Right lobe of liver (tissue), 6 donors: ENCODE measurements around the gene SPTBN1. TPM values are rescaled to one million over a fixed set of nuclear protein-coding genes. Genes with fewer than 3 reads are reported as not detected.

Experiments used
- ATAC-seq, 4 donors: fragments of 200-7000 bp; cut with Tn5 transposase; one replicate each; pipeline ENCODE4 v1.9.1; 2020; ENCODE audit warnings: mild to moderate bottlenecking in 4 of 4, moderate library complexity in 4 of 4
- DNase-seq, 3 donors: peaks; one replicate each; pipeline ENCODE4 v3.0.0-alpha.2; 2020
- H3K27ac ChIP-seq, 3 donors: fragments of 200-600 bp; one replicate each; pipeline ENCODE4 v1.8.0; 2022
- H3K27me3 ChIP-seq, 2 donors: fragments of 200-600 bp; one replicate each; pipeline ENCODE4 v1.8.0; 2022
- H3K36me3 ChIP-seq, 4 donors: fragments of 200-600 bp; sonication (generic) in 1 of 4; one replicate each; pipeline versions ENCODE4 v1.5.1 to v1.8.0; 2017 to 2022; ENCODE audit warnings: control low read depth in 1 of 4
- H3K4me1 ChIP-seq, 4 donors: fragments of 200-600 bp; sonication (generic) in 1 of 4; one replicate each; pipeline versions ENCODE4 v1.5.1 to v1.8.0; 2017 to 2022; ENCODE audit warnings: control low read depth in 1 of 4
- H3K4me3 ChIP-seq, 3 donors: fragments of 200-600 bp; one replicate each; pipeline ENCODE4 v1.8.0; 2022
- H3K9me3 ChIP-seq, 4 donors: fragments of 200-600 bp; sonication (generic) in 1 of 4; one replicate each; pipeline versions ENCODE4 v1.5.1 to v1.8.0; 2017 to 2022; ENCODE audit warnings: control low read depth in 1 of 4
- CTCF ChIP-seq, 4 donors: fragments of 200-600 bp in 3 of 4; fragments of 450-650 bp in 1 of 4; IDR thresholded peaks; one replicate each; pipeline versions ENCODE4 v1.5.1 to v1.8.0; 2016 to 2022; ENCODE audit warnings: antibody characterized with exemption in 4 of 4, mild to moderate bottlenecking in 2 of 4
- POLR2A ChIP-seq: fragments of 450-650 bp; IDR thresholded peaks from one replicate; pipeline ENCODE4 v1.6.1; 2017; ENCODE audit warnings: antibody characterized with exemption, mild to moderate bottlenecking
- WGBS: methylation state at CpG from one replicate; pipeline ENCODE4 v1.1.6; 2018; ENCODE audit warnings: low coverage, low lambda C conversion rate; ENCODE audit not compliant: insufficient coverage; ENCODE audit errors: missing lambda C conversion rate; 5-methylcytosine and 5-hydroxymethylcytosine counted together
- intact Hi-C, 2 donors: fragments of 100-400 bp; cut with DNase I; formaldehyde crosslinking; loops; one replicate each; pipeline versions ENCODE4 v1.11.2 to v1.14.1; 2022
- total RNA-seq, 6 experiments: library from RNA; depleted of rRNA in 2 of 6; stranded (reverse); fragments of >200 nt in 2 of 6; fragmentation: NEBNext Ultra II Directional in 3 of 6; extraction: Animal tissue kit (Norgen Biotek cat#: 25700) in 3 of 6; gene quantifications; one replicate each; pipeline versions ENCODE4 v1.1.0 to v1.2.4, GENCODE V29; 2016 to 2023
- donor health status: DM: no; HTN: yes; CAD: no.
- donor health status: DM: no; HTN: no; CAD: no.
- donor health status: DM: no; HTN: no; CAD: no.
- donor health status: DM: no; HTN: yes; CAD: no.
- donor health status: DM: no; HTN: yes; CAD: no.

The SPTBN1 gene
- total RNA-seq, 6 experiments from 2014 or later, result 107 to 315 (median 227) TPM

- Histone ChIP-seq H3K27ac (peak overlapping the region in 1 of 3 donors; percentile 72), H3K9me3 (no peaks in the 10 kb centered on the region), H3K27me3 (no peaks in the 10 kb centered on the region), H3K4me1 (peaks cover 0 to 77% (median 35%) of the 10 kb centered on the region in 4 donors), H3K4me3 (no peak overlapping the region), H3K36me3 (no peaks in the 10 kb centered on the region)
- DNase-seq (no peak), ATAC-seq (no peak)
- intact Hi-C loops, result no loop called here
- TF ChIP-seq POLR2A, result no peak
- no peak for TF ChIP-seq CTCF (IDR thresholded peaks at IDR 0.05)
- WGBS, result 83% methylated on average over 2 of the region's 13 CpGs
Measured at GRCh38 chr2:54595161-54595803, 139.2 kb downstream of the SPTBN1 start.

GRCh38 chr2:54595999-54596902, 140.1 kb downstream of the SPTBN1 start:
- peak overlapping the region in 2 of 3 donors; percentile 20 to 72 for H3K27ac ChIP-seq
- ATAC-seq (peak; percentile 6 to 42 (median 11)), DNase-seq (no peak)
- H3K4me3 ChIP-seq, result no peak overlapping the region
- TF ChIP-seq POLR2A (no peak), CTCF (IDR thresholded peaks at IDR 0.05) (no peak)
- H3K4me1 ChIP-seq, result peaks cover 0 to 77% (median 35%) of the 10 kb centered on the region in 4 donors
- intact Hi-C loops, result no loop called here
- no peaks in the 10 kb centered on the region for H3K36me3 ChIP-seq
- WGBS, result 54% methylated on average over 13 of the region's 15 CpGs
- H3K27me3 ChIP-seq, result no peaks in the 10 kb centered on the region
- H3K9me3 ChIP-seq, result no peaks in the 10 kb centered on the region

GRCh38 chr2:54597153-54597848, 141.2 kb downstream of the SPTBN1 start:
- H3K27me3 ChIP-seq, result no peaks in the 10 kb centered on the region
- no peaks in the 10 kb centered on the region for H3K9me3 ChIP-seq
- intact Hi-C loops, result no loop called here
- no peak overlapping the region for H3K4me3 ChIP-seq
- peaks cover 0 to 84% (median 37%) of the 10 kb centered on the region in 4 donors for H3K4me1 ChIP-seq
- WGBS, result 20% methylated on average over 5 of the region's 5 CpGs
- peak overlapping the region in 2 of 3 donors; percentile 0 to 72 for H3K27ac ChIP-seq
- DNase-seq, result peak; percentile 52 to 73 (median 72)
- TF ChIP-seq POLR2A (no peak), CTCF (IDR thresholded peaks at IDR 0.05) (no peak)
- ATAC-seq, result peak; percentile 3 to 39 (median 22)
- H3K36me3 ChIP-seq, result no peaks in the 10 kb centered on the region
